ENCODE results near the gene ZDHHC23.

ZDHHC23 gene

DNA sequence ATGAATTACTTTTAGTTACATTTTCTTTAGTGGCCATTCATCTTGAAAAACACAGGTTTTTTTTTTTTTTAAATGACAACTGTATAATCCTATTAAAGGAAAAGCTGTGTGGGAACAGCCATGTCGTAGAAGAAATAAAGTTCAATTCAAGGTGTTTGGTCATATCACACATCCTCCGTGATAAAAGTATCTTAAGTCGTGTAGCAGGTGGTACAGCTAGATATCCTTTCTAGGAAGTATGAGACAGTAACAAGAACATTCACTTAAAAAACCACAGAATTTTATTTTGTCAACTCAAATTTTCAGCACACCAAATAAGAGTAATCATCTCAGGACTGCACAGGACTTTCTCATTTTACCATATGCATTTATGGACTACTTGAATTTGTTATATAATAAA lies 16.1 kb downstream of the ZDHHC23 start:
- Mint-ChIP-seq H3K27ac (no peak overlapping the region), H3K27me3 (ENCODE audit: low read depth) (peaks cover 6% of the 10 kb centered on the region), H3K36me3 (ENCODE audit: low read depth) (no peaks in the 10 kb centered on the region), H3K4me3 (no peak overlapping the region), H3K4me1 (ENCODE audit: low read depth) (peaks cover 4% of the 10 kb centered on the region), H3K9me3 (no peaks in the 10 kb centered on the region)

DNA sequence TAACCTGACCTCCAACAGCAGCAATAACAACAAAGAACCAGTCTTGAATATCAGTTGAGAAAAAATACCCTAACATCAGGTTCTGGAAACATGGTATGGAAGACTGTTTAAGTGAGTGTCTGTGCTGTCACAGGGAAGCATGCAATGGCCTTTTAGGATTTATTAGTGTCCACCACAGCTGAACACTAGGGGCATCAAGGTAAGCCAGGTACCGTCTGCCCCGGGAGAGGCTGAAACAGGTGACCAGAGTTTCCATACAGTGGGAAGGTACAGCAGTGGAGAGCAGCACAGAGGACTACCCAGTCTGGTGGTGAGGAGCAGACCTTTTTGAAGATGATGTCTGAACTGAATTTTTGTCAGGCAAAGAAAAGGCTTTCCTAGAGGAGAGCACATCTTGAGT lies 18.4 kb downstream of the ZDHHC23 start:
- H3K36me3 Mint-ChIP-seq (ENCODE audit: low read depth) = no peaks in the 10 kb centered on the region
- H3K27ac Mint-ChIP-seq = no peak overlapping the region
- H3K27me3 Mint-ChIP-seq (ENCODE audit: low read depth) = peaks cover 11% of the 10 kb centered on the region
- peaks cover 4% of the 10 kb centered on the region for H3K4me1 Mint-ChIP-seq (ENCODE audit: low read depth)
- H3K9me3 Mint-ChIP-seq = peaks cover under 1% of the 10 kb centered on the region
- no peak overlapping the region for H3K4me3 Mint-ChIP-seq

DNA sequence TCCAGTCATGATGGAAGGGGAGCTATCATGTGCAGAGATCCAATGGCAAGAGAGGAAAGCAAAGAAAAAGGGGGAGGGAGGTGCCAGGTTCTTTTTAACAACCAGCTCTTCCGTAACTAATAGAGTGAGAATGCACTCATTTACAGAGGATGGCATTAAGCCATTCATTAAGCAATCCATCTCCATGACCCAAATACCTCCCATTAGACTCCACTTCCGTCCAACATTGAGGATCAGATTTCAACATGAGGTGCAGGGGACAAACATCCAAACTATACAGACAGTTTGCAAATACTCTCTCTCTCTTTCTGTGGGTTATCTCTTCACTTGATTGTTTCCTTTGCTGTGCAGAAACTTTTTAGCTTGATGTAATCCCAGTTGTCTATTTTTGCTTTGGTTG lies 21.2 kb downstream of the ZDHHC23 start:
- Mint-ChIP-seq H3K36me3 (ENCODE audit: low read depth) (no peaks in the 10 kb centered on the region), H3K27me3 (ENCODE audit: low read depth) (peaks cover 11% of the 10 kb centered on the region), H3K4me1 (ENCODE audit: low read depth) (peaks cover under 1% of the 10 kb centered on the region), H3K27ac (no peak overlapping the region), H3K9me3 (peaks cover 22% of the 10 kb centered on the region), H3K4me3 (no peak overlapping the region)

DNA sequence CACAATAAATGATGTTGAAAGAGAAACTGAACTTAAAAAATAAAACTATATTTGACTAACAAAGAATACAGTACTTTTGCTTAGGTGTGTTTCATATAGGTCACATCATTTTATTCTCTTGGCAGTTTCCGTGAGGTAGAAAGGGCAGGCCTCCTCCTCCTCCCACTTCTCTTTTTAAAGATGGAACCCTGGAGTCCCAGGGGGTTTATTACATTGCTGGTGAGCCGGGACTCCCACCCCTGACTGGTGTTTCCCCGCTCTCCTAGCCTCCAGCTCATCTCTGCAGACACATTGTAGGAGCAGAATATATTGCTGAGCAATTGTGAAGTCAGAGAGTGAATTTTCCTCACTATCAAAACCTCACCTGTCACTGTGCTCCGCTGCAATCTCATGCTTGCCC lies 30.0 kb downstream of the ZDHHC23 start:
- Mint-ChIP-seq H3K4me3 (no peak overlapping the region), H3K9me3 (peaks cover 16% of the 10 kb centered on the region), H3K27me3 (ENCODE audit: low read depth) (no peaks in the 10 kb centered on the region), H3K4me1 (ENCODE audit: low read depth) (no peaks in the 10 kb centered on the region), H3K27ac (no peak overlapping the region), H3K36me3 (ENCODE audit: low read depth) (peaks cover 4% of the 10 kb centered on the region)

DNA sequence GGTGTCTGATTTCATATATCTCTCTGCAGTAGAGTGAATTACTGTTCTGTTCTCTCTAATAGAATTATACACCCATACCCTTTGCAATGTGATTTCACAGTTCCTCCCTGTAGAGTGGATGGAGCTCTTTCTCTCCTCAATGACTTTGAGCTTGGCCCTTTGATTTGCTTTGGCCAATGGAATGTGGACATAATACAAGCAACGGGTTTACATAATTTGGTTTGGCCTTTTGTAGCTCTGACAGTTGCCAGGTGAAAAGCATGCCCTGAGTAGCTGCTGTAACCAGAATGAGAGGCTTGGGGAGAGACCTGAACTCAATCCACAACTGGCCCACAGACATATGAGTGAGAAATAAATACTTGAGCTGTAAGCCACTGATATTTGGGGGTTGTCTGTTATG lies 32.1 kb downstream of the ZDHHC23 start:
- H3K4me3 Mint-ChIP-seq = no peak overlapping the region
- H3K4me1 Mint-ChIP-seq (ENCODE audit: low read depth) = no peaks in the 10 kb centered on the region
- no peaks in the 10 kb centered on the region for H3K27me3 Mint-ChIP-seq (ENCODE audit: low read depth)
- peaks cover 4% of the 10 kb centered on the region for H3K36me3 Mint-ChIP-seq (ENCODE audit: low read depth)
- H3K9me3 Mint-ChIP-seq = peaks cover under 1% of the 10 kb centered on the region
- H3K27ac Mint-ChIP-seq = no peak overlapping the region

DNA sequence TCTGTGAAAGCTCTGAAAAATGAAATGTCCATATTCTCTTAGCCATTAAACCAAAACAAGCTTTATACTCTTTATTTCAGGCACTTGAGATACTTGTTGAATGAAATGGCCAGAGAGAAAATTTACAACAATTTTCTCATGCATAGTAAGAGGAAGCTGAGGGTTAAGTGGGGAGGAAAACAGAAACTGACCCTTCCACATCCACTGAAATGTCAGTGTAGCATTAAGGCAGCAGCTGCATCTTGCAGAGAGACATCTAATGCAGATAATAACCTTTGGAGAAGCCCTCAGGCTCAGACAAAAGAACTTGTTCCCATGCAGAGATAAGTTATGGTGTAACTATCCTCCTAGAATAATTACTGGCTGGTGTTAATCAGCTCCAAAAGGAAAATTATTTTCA lies 34.0 kb downstream of the ZDHHC23 start:
- peaks cover 2% of the 10 kb centered on the region for H3K4me1 Mint-ChIP-seq (ENCODE audit: low read depth)
- no peak overlapping the region for H3K27ac Mint-ChIP-seq
- peaks cover 4% of the 10 kb centered on the region for H3K36me3 Mint-ChIP-seq (ENCODE audit: low read depth)

GRCh38 chr3:113983544-113983943 lies 35.7 kb downstream of the ZDHHC23 start:
- Mint-ChIP-seq H3K36me3 (ENCODE audit: low read depth) (no peaks in the 10 kb centered on the region), H3K27ac (no peak overlapping the region), H3K4me3 (no peak overlapping the region), H3K4me1 (ENCODE audit: low read depth) (peaks cover 2% of the 10 kb centered on the region), H3K9me3 (no peaks in the 10 kb centered on the region), H3K27me3 (ENCODE audit: low read depth) (no peaks in the 10 kb centered on the region)

More for the DNA sequence above, 34.0 kb downstream of the ZDHHC23 start:
- no peaks in the 10 kb centered on the region for H3K27me3 Mint-ChIP-seq (ENCODE audit: low read depth)
- H3K9me3 Mint-ChIP-seq = no peaks in the 10 kb centered on the region
- no peak overlapping the region for H3K4me3 Mint-ChIP-seq

DNA sequence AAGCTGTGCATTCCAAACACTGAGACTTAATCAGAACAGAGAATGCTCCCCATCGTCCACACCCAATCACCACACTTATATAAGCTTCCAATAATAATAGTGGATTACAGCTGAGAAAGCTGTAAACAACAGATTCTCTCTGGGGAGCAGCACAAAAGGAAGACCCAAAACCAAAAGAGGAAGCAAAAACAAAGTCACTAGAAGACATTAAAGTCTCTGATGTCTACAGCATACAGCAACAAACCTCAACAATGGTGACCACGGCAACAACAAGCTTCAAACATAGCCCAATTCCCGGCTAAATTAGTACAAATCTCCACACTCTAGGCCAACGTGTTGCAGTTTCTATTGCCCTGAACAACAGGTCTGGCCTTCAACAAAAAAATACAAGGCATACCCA lies 37.7 kb downstream of the ZDHHC23 start:
- Mint-ChIP-seq H3K9me3 (no peaks in the 10 kb centered on the region), H3K27me3 (ENCODE audit: low read depth) (no peaks in the 10 kb centered on the region), H3K27ac (no peak overlapping the region), H3K4me3 (no peak overlapping the region), H3K4me1 (ENCODE audit: low read depth) (peaks cover 2% of the 10 kb centered on the region), H3K36me3 (ENCODE audit: low read depth) (no peaks in the 10 kb centered on the region)

DNA sequence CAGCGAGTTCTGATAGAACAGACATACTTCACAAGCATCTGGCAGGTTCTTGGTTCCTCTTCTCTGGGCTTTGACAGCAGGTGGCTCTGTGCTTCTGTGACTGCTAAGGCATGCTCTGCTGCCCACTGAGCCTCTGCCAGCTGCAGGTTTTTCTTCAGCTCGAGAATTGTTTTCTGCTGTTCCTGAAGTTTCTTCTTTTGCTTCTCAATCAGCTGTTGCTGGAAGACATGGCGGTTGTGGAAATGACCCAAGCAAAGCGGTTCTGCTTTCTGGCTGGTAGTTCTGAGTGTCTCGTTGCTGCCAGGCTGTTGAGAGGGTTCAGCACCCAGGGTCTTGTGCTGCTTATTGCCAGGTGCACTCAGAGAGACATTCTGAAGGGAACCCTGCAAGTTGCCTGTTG lies 57.7 kb downstream of the ZDHHC23 start:
- no peaks in the 10 kb centered on the region for H3K27me3 Mint-ChIP-seq (ENCODE audit: low read depth)
- H3K27ac Mint-ChIP-seq = no peak overlapping the region
- peaks cover 4% of the 10 kb centered on the region for H3K9me3 Mint-ChIP-seq
- H3K4me3 Mint-ChIP-seq = no peak overlapping the region
- H3K36me3 Mint-ChIP-seq (ENCODE audit: low read depth) = peaks cover 4% of the 10 kb centered on the region
- no peaks in the 10 kb centered on the region for H3K4me1 Mint-ChIP-seq (ENCODE audit: low read depth)

- Mint-ChIP-seq H3K4me1 (ENCODE audit: low read depth) (no peaks in the 10 kb centered on the region), H3K9me3 (no peaks in the 10 kb centered on the region), H3K27ac (no peak overlapping the region), H3K27me3 (ENCODE audit: low read depth) (no peaks in the 10 kb centered on the region), H3K36me3 (ENCODE audit: low read depth) (peaks cover 1% of the 10 kb centered on the region), H3K4me3 (no peak overlapping the region)
Observed at GRCh38 chr3:114011059-114011797, 63.4 kb downstream of the ZDHHC23 start.

Data from T-helper 1 cell treated with Interleukin-12 subunit alpha and Interleukin-12 subunit beta and Interleukin-4 antibody, amounts not matched to agents 30 μg/mL and 1 μg/mL, for 36 hours (primary cell).